ENCODE results near the gene POU2AF1. TPM values are rescaled to one million over a fixed set of nuclear protein-coding genes. Genes with fewer than 3 reads are reported as not detected.

POU2AF1 gene
- total and polyA plus RNA-seq, 4 donors, result 2.0 to 6.9 (median 4.5) TPM

- Histone ChIP-seq H3K27me3 (ENCODE audit: control insufficient read depth in 3 of 3, insufficient read depth in 3 of 3, low read length in 2 of 3) (no peaks in the 10 kb centered on the region), H3K36me3 (ENCODE audit: control insufficient read depth in 4 of 4, insufficient read depth in 4 of 4, low read length in 4 of 4) (no peaks in the 10 kb centered on the region), H3K9me3 (ENCODE audit: control insufficient read depth in 4 of 4, insufficient read depth in 3 of 4, low read length in 3 of 4) (no peaks in the 10 kb centered on the region), H3K27ac (ENCODE audit: low read depth in 1 of 2, low read length in 1 of 2) (no peak overlapping the region), H3K9ac (ENCODE audit: insufficient read depth in 1 of 2, low read length in 2 of 2) (no peak overlapping the region), H3K4me3 (no peak overlapping the region), H3K4me1 (ENCODE audit: control insufficient read depth in 5 of 5, insufficient read depth in 5 of 5, low read length in 5 of 5) (no peaks in the 10 kb centered on the region)
- no peak for ATAC-seq (ENCODE audit: insufficient read depth, low FRiP score)
- DNase-seq, result no peak
- TF ChIP-seq CTCF (IDR thresholded peaks at IDR 0.05; ENCODE audit: control extremely low read depth, extremely low read depth), result no peak
Observed at GRCh38 chr11:111393585-111393984, 14.5 kb upstream of the POU2AF1 start.

- no peak overlapping the region for H3K27ac ChIP-seq (ENCODE audit: low read depth in 1 of 2, low read length in 1 of 2)
- no peak for DNase-seq
- H3K36me3 ChIP-seq (ENCODE audit: control insufficient read depth in 4 of 4, insufficient read depth in 4 of 4, low read length in 4 of 4), result no peaks in the 10 kb centered on the region
- TF ChIP-seq CTCF (IDR thresholded peaks at IDR 0.05; ENCODE audit: control extremely low read depth, extremely low read depth), result no peak
- no peaks in the 10 kb centered on the region for H3K9me3 ChIP-seq (ENCODE audit: control insufficient read depth in 4 of 4, insufficient read depth in 3 of 4, low read length in 3 of 4)
- 81 to 89% methylated on average over 5 of the region's 5 CpGs for WGBS, 2 donors
- no peak overlapping the region for H3K9ac ChIP-seq (ENCODE audit: insufficient read depth in 1 of 2, low read length in 2 of 2)
- ATAC-seq (ENCODE audit: insufficient read depth, low FRiP score), result no peak
- no peaks in the 10 kb centered on the region for H3K4me1 ChIP-seq (ENCODE audit: control insufficient read depth in 5 of 5, insufficient read depth in 5 of 5, low read length in 5 of 5)
- H3K4me3 ChIP-seq, result no peak overlapping the region
- no peaks in the 10 kb centered on the region for H3K27me3 ChIP-seq (ENCODE audit: control insufficient read depth in 3 of 3, insufficient read depth in 3 of 3, low read length in 2 of 3)
Observed at GRCh38 chr11:111393096-111393495, 14.0 kb upstream of the POU2AF1 start.

- Histone ChIP-seq H3K9me3 (ENCODE audit: control insufficient read depth in 4 of 4, insufficient read depth in 3 of 4, low read length in 3 of 4) (no peaks in the 10 kb centered on the region), H3K36me3 (ENCODE audit: control insufficient read depth in 4 of 4, insufficient read depth in 4 of 4, low read length in 4 of 4) (no peaks in the 10 kb centered on the region), H3K27me3 (ENCODE audit: control insufficient read depth in 3 of 3, insufficient read depth in 3 of 3, low read length in 2 of 3) (no peaks in the 10 kb centered on the region), H3K27ac (ENCODE audit: low read depth in 1 of 2, low read length in 1 of 2) (no peak overlapping the region), H3K9ac (ENCODE audit: insufficient read depth in 1 of 2, low read length in 2 of 2) (no peak overlapping the region), H3K4me3 (no peak overlapping the region), H3K4me1 (ENCODE audit: control insufficient read depth in 5 of 5, insufficient read depth in 5 of 5, low read length in 5 of 5) (no peaks in the 10 kb centered on the region)
- 89 to 93% methylated on average over 4 of the region's 4 CpGs for WGBS, 2 donors
- peak in 1 of 3 donors; percentile 21 for DNase-seq
- no peak for TF ChIP-seq CTCF (IDR thresholded peaks at IDR 0.05; ENCODE audit: control extremely low read depth, extremely low read depth)
- no peak for ATAC-seq (ENCODE audit: insufficient read depth, low FRiP score)
Observed at GRCh38 chr11:111392552-111392951, 13.5 kb upstream of the POU2AF1 start.

All from lung (tissue), 12 donors.